Fibroblast of pulmonary artery (primary cell): ENCODE measurements around the gene KCTD20.

Experiments used
- DNase-seq: peaks from one replicate; pipeline ENCODE4 v3.0.0-alpha.2; 2010; ENCODE audit warnings: low read depth
- H3K4me3 ChIP-seq: replicated peaks from 2 replicates; pipeline ENCODE4 v1.5.1; 2011; ENCODE audit warnings: low read depth, mild to moderate bottlenecking, control low read depth, low read length, moderate library complexity
- CTCF ChIP-seq: IDR thresholded peaks from 2 replicates; pipeline ENCODE4 v1.5.1; 2011; ENCODE audit warnings: mild to moderate bottlenecking, control low read depth, low read length, inconsistent platforms; ENCODE audit errors: missing control alignments

KCTD20 gene

GRCh38 chr6:36493319-36493718 lies 50.5 kb downstream of the KCTD20 start:
- no peak for DNase-seq
- TF ChIP-seq CTCF: no peak
- H3K4me3 ChIP-seq: no peak overlapping the region

GRCh38 chr6:36493859-36494258 lies 51.1 kb downstream of the KCTD20 start:
- no peak for TF ChIP-seq CTCF
- peak; percentile 17 for DNase-seq
- no peak overlapping the region for H3K4me3 ChIP-seq

- H3K4me3 ChIP-seq: no peak overlapping the region
- no peak for DNase-seq
- TF ChIP-seq CTCF: no peak
These were observed 52.3 kb downstream of the KCTD20 start for GRCh38 chr6:36495086-36495485.

- no peak for DNase-seq
- no peak overlapping the region for H3K4me3 ChIP-seq
- TF ChIP-seq CTCF: no peak
These were observed 57.1 kb downstream of the KCTD20 start for GRCh38 chr6:36499918-36500317.

GRCh38 chr6:36501686-36502085 lies 58.9 kb downstream of the KCTD20 start:
- no peak overlapping the region for H3K4me3 ChIP-seq
- no peak for TF ChIP-seq CTCF
- no peak for DNase-seq

- DNase-seq: no peak
- H3K4me3 ChIP-seq: no peak overlapping the region
- no peak for TF ChIP-seq CTCF
These were observed 61.4 kb downstream of the KCTD20 start for GRCh38 chr6:36504181-36504580.

GRCh38 chr6:36504982-36505381 lies 62.2 kb downstream of the KCTD20 start:
- TF ChIP-seq CTCF: no peak
- H3K4me3 ChIP-seq: no peak overlapping the region
- DNase-seq: peak; percentile 34
